CD4-positive, alpha-beta T cell treated with Interferon alpha-2 for 1 hour (primary cell): ENCODE data around the gene ARHGEF33.
"Not testable (repeated sequence)": the region's sequence is repeated elsewhere in the genome, so short reads cannot be mapped to it uniquely, and the experiment has no call there.

Source experiments
- DNase-seq, 2 donors: peaks; one replicate each; pipeline ENCODE4 v3.0.0-alpha.2; 2020 to 2022

ARHGEF33 gene

GRCh38 chr2:38912619-38913018 lies 22.9 kb downstream of the ARHGEF33 start:
- no peak for DNase-seq

GRCh38 chr2:38922389-38922788 lies 32.7 kb downstream of the ARHGEF33 start:
- no peak for DNase-seq

DNA sequence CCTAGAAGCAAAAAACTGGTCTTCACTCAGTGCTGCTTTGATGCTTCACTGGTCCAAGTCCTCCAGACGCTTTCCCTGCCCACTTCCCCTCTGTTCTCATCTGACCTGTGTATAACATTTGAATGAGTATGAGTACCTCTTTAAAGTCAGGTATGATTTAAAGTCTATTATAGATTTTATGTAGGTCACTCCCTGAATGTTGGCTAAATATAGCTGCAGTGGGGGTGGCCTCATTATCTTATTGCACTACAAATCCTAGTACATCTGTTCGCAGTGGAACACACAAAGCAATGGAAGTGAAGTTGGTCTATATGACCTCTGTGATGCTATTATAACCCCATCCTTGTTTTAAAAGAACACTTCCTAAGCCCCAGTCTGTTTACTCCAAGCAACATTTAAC lies 33.2 kb downstream of the ARHGEF33 start:
- DNase-seq: no peak

DNA sequence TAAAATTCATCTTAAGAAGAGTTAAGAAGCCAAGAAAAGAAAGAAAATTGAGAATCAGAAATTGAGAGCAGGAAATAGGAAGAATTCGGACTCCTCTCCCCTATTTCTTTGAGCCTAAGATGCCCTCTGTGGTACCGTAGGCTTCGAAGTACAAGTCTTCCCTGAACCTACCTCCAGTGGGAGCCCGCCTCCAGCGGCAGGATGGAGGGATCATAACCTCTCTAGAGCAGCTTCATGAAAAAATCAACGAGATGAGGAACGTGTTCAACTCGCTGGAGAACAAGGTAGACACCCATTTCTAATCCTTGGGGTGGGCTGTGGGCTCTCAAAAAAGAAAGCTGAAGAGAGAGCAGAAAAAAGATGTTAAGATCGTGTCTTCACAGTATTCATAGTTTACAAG lies 36.3 kb downstream of the ARHGEF33 start:
- DNase-seq: no peak

DNA sequence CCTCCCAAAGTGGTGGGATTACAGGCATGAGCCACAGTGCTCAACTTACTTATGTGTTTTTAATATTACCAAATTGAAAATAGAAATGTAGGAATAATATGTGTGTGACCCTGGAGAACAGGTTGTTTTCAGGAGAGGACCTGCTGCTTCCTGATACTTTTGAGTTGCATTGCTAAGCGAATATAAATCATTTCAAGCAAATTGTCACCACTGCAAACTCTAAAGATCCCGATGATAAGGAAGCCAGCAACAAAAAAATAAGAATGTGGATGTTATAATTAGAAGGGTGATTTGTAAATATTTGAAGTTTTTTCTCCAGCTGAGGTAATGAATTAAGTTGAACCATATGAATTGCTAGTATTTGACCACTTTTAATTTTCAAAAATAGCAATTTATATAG lies 40.9 kb downstream of the ARHGEF33 start:
- no peak for DNase-seq

DNA sequence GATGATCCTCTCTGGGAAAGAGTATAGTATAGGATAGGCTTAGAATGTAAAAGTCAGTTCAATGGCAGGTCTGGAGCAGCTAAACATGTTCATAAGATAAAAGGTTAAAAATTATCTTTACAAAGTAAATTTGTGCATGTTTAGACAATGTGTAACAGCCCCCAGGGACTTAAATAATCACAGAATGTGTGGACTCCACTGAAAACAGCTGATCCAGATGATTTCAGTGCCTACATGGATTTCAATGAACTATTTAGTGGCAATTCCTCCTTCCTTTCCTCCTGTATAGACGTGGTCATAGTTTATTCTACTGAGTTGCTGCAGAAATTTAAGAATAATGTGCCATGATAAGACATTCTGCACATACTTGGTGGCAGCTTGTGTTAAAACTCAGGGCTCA lies 42.9 kb downstream of the ARHGEF33 start:
- no peak for DNase-seq

GRCh38 chr2:38933653-38934052 lies 44.0 kb downstream of the ARHGEF33 start:
- no peak for DNase-seq

- no peak for DNase-seq
Observed at GRCh38 chr2:38934742-38935141, 45.1 kb downstream of the ARHGEF33 start.

DNA sequence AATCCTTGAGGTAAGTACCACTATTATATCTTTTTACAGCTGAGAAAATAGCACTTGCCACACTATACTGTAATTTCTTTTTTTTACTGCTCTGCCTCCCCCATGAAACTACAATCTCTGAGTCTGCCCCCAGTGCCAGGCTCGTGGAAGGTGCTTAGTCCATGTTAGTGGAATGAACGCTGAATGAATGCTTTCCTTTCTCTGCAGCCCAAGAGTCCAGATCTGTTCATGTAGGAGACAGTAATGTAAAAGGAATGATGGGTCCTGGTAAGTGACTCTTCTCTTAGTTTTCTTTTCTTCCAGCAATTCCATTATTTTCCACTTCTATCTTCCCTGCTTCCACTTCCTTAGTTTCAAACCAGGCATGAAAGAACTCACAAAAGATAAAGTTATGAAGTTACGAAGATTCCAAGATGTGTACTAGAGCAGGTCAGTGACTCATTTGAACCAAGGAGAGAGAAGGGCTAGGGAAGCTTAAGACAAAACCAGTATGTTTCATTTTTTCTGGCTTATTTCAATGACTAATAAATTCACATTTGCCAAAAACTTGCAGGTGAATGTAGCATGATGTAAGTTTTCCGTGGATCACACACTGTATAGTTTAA lies 46.0 kb downstream of the ARHGEF33 start:
- no peak for DNase-seq

- not testable (repeated sequence) for DNase-seq
Observed at GRCh38 chr2:38936516-38936915, 46.8 kb downstream of the ARHGEF33 start.

DNA sequence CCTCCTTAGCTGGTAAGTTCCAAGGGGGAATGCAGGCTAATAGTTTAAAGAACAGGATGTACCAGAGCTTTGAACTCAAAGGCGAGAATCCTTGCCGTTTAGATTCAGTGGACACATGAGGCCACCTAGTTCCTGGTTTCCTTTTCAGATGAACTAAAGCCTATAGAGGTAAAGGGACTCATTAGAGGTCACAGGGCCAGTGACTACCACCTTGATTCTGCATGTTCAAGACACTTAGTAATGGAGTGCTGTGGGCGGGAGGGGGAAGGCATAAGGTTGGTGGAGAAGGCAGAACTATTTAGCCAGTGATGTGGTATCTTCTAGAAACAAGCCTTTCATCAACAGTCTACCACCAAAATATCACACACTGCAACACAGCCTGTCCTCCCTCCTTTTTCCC lies 47.9 kb downstream of the ARHGEF33 start:
- DNase-seq: no peak

- DNase-seq: no peak
Observed at GRCh38 chr2:38940746-38941145, 51.1 kb downstream of the ARHGEF33 start.

GRCh38 chr2:38943784-38944183 lies 54.1 kb downstream of the ARHGEF33 start:
- no peak for DNase-seq

GRCh38 chr2:38945372-38945771 lies 55.7 kb downstream of the ARHGEF33 start:
- no peak for DNase-seq

- no peak for DNase-seq
Observed at GRCh38 chr2:38945911-38946310, 56.2 kb downstream of the ARHGEF33 start.

GRCh38 chr2:38947241-38948239 lies 57.9 kb downstream of the ARHGEF33 start:
- DNase-seq: peak; percentile 63 to 66

- no peak for DNase-seq
Observed at GRCh38 chr2:38948387-38948882, 58.8 kb downstream of the ARHGEF33 start.

- no peak for DNase-seq
Observed at GRCh38 chr2:38948995-38949394, 59.3 kb downstream of the ARHGEF33 start.

GRCh38 chr2:38951766-38952165 lies 62.1 kb downstream of the ARHGEF33 start:
- no peak for DNase-seq

DNA sequence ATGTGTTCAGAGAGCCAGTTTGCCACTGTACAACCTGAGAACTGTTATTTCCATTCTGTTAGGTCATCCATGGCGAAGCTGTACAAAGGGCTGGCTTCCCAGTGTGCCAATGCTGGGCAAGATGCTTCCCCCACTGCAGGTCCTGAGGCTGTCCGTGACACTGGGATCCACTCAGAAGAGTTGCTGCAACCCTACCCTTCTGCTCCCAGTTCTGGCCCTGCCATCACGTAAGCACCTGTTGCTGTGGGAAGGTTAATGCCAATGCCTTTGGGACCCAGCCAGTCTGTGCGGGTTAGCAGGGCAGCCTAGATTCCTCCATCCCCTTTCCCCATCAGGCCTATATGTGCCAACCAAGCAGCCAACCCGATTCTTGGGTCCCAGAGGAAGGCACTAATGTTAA lies 68.3 kb downstream of the ARHGEF33 start:
- no peak for DNase-seq

DNA sequence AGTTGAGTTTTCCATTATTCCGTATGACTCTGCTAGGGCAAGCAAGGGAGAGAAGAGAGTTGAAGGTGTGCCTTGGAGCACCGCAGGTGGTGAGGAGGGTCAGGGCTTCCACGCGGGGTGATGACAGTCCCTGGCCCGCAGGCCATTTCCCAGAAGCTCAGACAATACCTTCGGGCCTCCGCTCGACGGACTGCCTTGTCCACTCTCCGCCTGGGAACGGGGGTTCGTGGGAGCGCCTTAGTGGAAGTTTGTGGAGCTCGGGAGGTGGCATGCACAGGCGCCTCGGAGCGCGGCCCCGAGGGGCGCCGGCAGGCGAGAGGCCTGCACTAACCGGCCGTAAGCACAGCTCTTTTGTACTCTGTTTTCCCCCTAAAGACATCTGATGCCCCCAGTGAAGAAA lies 69.8 kb downstream of the ARHGEF33 start:
- no peak for DNase-seq

DNA sequence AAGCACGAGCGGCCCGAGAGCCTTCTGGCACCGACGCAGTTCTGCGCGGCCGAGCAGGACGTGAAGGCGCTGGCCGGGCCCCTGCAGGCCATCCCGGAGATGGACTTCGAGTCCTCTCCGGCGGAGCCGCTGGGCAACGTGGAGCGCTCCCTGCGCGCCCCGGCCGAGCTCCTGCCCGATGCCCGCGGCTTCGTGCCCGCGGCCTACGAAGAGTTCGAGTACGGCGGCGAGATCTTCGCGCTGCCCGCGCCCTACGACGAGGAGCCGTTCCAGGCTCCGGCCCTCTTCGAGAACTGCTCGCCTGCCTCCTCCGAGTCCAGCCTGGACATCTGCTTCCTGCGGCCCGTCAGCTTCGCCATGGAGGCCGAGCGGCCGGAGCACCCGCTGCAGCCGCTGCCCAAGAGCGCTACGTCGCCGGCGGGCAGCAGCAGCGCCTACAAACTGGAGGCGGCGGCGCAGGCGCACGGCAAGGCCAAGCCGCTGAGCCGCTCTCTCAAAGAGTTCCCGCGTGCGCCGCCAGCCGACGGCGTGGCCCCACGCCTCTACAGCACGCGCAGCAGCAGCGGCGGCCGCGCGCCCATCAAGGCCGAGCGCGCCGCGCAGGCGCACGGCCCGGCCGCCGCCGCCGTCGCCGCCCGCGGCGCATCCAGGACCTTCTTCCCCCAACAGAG lies 70.4 kb downstream of the ARHGEF33 start:
- peak; percentile 67 to 73 for DNase-seq

- DNase-seq: no peak
Observed at GRCh38 chr2:38960609-38961320, 71.1 kb downstream of the ARHGEF33 start.
